Activated CD4-positive, alpha-beta T cell treated with anti-CD3 and anti-CD28 coated beads, Interleukin-2, amount 10 ng/mL, durations not matched to agents 7 days and 5 days (primary cell): Measurements from ENCODE around the gene DCAKD. TPM values are rescaled to one million over a fixed set of nuclear protein-coding genes. Genes with fewer than 3 reads are reported as not detected.

Experiments used
- CTCF ChIA-PET: fragments of 350-600 bp; sonication (Branson Sonifier 250); formaldehyde crosslinking; loops from one replicate; lab custom pipeline; 2021; ENCODE audit warnings: antibody characterized with exemption; lab: Charles Lee
- POLR2A ChIA-PET: fragments of 350-600 bp; sonication (Branson Sonifier 250); formaldehyde crosslinking; loops from one replicate; lab custom pipeline; 2021; ENCODE audit warnings: antibody characterized with exemption; lab: Charles Lee
- DNase-seq: peaks from one replicate; pipeline ENCODE4 v3.0.0-alpha.2; 2020
- H3K27ac Mint-ChIP-seq: one replicate; pipeline ENCODE4 v1.8.0; 2021; ENCODE audit warnings: mild to moderate bottlenecking, moderate library complexity, mixed read lengths
- H3K27me3 Mint-ChIP-seq: one replicate; pipeline ENCODE4 v1.8.0; 2021; ENCODE audit warnings: mixed read lengths
- H3K36me3 Mint-ChIP-seq: one replicate; pipeline ENCODE4 v1.8.0; 2021; ENCODE audit warnings: low read depth, mixed read lengths
- H3K4me1 Mint-ChIP-seq: one replicate; pipeline ENCODE4 v1.8.0; 2021; ENCODE audit warnings: mixed read lengths
- H3K4me3 Mint-ChIP-seq: one replicate; pipeline ENCODE4 v1.8.0; 2021; ENCODE audit warnings: mild to moderate bottlenecking, moderate library complexity, mixed read lengths
- H3K9me3 Mint-ChIP-seq: one replicate; pipeline ENCODE4 v1.8.0; 2021; ENCODE audit warnings: mixed read lengths
- total RNA-seq, 2 experiments: library from RNA; stranded (reverse); gene quantifications; one replicate each; pipeline ENCODE4 v1.2.3, GENCODE V29; 2021

Gene DCAKD
- total RNA-seq, 2 experiments from 2014 or later, result 36.5 to 38.6 TPM

DNA sequence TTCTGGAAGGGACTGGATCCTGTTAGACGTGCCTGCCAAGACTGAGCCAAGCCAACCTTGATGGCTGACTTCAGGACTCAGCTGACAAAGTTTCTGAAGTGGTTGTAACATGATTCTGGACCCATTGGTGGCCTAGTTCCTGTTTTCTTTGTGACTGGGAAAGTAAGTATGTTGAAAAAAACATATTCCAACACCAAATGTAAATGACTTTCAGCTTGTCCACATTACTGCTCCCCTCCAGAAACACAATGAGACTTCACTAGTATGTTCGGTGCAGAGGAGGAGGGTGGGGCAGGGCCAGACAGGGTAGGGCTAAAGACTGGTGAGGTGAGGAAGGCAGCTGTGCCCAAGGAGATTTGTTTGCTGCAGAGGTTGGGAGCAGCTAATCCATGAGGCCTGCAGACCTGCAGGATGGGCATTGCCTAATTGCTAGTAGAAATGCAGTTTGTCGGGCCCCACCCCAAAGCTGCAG is 36.1 kb upstream of the DCAKD start:
- Mint-ChIP-seq H3K4me1 (peaks cover 9% of the 10 kb centered on the region), H3K36me3 (peaks cover 37% of the 10 kb centered on the region), H3K9me3 (no peaks in the 10 kb centered on the region), H3K4me3 (no peak overlapping the region), H3K27ac (no peak overlapping the region), H3K27me3 (no peaks in the 10 kb centered on the region)
- CTCF ChIA-PET, result interaction anchor here (1.0 to 1.1 kb wide), 2 partner anchors 12 to 16 kb away, joined by 4 read pairs; no protein-coding TSS in a partner anchor
- POLR2A ChIA-PET, result no interaction called here
- no peak for DNase-seq

DNA sequence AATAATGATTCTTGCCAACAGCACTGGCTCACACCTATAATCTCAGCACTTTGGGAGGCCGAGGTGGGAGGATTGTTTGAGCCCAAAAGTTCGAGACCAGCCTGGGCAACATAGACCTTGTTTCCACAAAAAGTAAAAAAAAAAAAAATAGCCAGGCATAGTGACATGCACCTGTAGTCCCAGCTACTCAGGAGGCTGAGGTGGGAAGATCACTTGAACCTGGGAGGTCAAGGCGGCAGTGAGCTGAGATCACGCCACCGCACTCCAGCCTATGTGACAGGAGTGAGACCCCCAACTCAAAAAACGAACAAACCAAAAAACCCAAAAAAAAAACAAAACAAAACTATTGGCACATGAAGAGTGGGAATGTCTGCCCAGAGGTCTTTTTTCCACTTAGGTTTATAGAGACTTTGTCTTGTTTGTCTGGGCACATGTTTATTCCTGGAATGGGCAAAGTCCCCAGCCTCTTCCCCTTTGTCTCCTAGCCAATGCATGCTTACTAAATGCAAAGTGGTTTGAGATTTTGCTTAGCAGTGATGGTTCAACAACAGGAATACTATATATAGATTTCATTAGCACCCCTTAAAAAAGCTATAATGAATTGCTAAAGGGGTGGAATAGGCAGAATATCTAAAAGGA is 35.6 kb upstream of the DCAKD start:
- Mint-ChIP-seq H3K36me3 (peaks cover 33% of the 10 kb centered on the region), H3K27me3 (no peaks in the 10 kb centered on the region), H3K9me3 (no peaks in the 10 kb centered on the region), H3K4me1 (peaks cover 9% of the 10 kb centered on the region), H3K27ac (no peak overlapping the region), H3K4me3 (no peak overlapping the region)
- POLR2A ChIA-PET, result no interaction called here
- CTCF ChIA-PET, result interaction anchor here (1.0 to 1.4 kb wide), 4 partner anchors 9 to 48 kb away, joined by 3 to 4 read pairs (median 4); partner anchors contain the start of gene ACBD4
- DNase-seq, result no peak

DNA sequence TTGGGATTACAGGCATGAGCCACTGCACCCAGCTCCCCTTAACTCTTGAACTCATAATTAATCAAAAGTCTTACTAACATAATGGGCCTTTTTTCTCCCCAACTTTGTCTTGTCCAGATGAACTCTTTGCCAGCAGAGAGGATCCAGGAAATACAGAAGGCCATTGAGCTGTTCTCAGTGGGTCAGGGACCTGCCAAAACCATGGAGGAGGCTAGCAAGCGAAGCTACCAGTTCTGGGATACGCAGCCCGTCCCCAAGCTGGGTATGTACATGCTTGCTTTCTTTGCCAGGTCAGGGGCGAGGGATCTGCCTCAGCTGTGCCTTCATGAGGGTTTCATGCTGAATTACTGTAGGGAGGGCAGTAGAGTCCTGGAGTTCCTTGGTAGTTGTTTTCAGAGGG is 35.0 kb upstream of the DCAKD start:
- ChIA-PET POLR2A (no interaction called here), CTCF (interaction anchor here (1.0 to 1.4 kb wide), 3 partner anchors 10 to 49 kb away, joined by 3 to 4 read pairs (median 3); partner anchors contain the start of gene ACBD4)
- Mint-ChIP-seq H3K4me1 (peaks cover 9% of the 10 kb centered on the region), H3K4me3 (no peak overlapping the region), H3K9me3 (no peaks in the 10 kb centered on the region), H3K27ac (no peak overlapping the region), H3K27me3 (no peaks in the 10 kb centered on the region), H3K36me3 (peaks cover 38% of the 10 kb centered on the region)
- DNase-seq, result no peak

DNA sequence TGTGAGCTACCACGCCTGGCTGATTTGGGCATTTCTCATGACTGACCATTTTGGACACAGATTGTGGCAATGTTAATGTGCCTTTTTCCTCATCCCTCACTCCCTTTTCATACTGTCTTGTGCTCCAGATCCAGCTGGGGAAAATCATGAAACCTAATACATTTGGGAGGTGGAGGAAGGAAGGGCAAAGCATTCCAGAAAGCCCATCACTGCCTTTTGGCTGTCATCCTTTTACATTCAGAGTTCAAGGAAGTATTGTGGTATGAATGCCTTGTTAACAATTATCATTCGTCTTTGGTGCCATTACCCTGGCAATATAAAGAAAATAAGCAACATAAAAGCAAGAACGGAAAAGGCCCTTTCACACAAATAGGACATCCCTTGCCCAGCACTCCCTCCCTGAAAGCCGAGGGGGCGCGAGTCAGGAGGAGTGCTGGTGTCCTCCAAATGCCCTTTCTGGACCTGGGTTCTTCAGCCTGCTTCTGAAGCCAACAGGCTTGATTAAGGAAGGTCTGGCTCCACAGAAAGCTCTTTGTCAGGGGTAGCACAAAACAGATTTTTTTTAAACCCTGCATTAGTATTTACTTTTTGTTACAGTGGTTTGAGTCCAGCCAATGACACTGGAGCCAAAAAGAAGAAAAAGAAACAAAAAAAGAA is 29.7 kb upstream of the DCAKD start:
- peaks cover 20% of the 10 kb centered on the region for H3K36me3 Mint-ChIP-seq
- no peaks in the 10 kb centered on the region for H3K9me3 Mint-ChIP-seq
- H3K27ac Mint-ChIP-seq, result no peak overlapping the region
- H3K4me1 Mint-ChIP-seq, result peaks cover 11% of the 10 kb centered on the region
- ChIA-PET POLR2A (no interaction called here), CTCF (no interaction called here)
- no peak for DNase-seq
- no peaks in the 10 kb centered on the region for H3K27me3 Mint-ChIP-seq
- H3K4me3 Mint-ChIP-seq, result no peak overlapping the region

DNA sequence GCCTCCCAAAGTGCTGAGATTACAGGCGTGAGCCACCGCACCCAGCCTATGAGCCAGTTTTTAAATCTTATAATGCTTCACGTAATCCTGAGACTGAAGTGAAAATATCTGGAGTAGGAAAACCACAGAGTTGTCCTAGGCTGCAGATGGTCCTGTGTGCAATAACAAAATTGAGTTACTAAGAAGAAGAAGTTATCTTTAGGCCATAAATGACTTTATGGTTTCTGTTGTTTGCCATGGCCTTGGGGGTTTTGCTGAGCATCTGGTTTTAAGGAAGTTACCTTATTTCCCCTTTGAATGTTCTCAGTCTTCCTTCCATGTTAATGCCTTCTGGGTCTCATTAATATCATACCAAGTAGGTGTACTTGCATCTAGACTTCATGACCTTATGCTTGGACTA is 26.2 kb upstream of the DCAKD start:
- POLR2A ChIA-PET, result no interaction called here
- H3K27me3 Mint-ChIP-seq, result no peaks in the 10 kb centered on the region
- no peak overlapping the region for H3K27ac Mint-ChIP-seq
- CTCF ChIA-PET, result no interaction called here
- DNase-seq, result no peak
- H3K36me3 Mint-ChIP-seq, result peaks cover 29% of the 10 kb centered on the region
- no peaks in the 10 kb centered on the region for H3K9me3 Mint-ChIP-seq
- H3K4me1 Mint-ChIP-seq, result peaks cover 20% of the 10 kb centered on the region
- H3K4me3 Mint-ChIP-seq, result no peak overlapping the region

DNA sequence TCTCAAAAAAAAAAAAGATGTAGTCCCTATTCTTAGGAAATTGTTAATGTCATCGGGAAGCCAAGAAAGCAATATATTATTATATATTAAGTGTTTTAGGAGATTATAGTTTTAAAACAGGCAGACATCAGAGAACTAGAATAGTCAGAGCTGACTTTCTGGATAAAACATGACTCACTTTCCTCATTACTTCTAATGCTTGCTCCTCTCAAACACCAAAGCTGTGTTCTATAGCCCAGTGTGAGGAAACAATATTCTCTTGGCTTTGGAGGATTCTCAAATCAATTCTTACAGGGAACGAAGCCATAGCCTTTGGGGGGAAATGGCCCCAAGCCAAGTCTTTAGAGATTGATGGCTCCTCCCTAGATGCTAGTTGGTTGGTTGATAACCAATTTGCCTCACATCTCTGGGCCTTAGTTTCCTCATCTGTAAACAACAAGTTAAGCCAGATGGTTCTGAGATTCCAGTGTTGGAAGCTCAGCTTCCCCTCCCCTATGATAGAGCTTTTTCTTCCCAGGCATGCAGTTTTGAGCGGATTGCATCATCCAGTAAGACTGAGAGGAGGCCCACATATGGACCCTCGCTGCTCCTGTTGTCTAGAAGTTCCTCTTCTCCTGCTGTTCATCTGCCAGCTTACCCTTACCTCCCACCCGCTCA is 22.1 kb upstream of the DCAKD start:
- POLR2A ChIA-PET, result no interaction called here
- Mint-ChIP-seq H3K4me3 (no peak overlapping the region), H3K27ac (no peak overlapping the region), H3K36me3 (peaks cover 26% of the 10 kb centered on the region), H3K9me3 (no peaks in the 10 kb centered on the region), H3K4me1 (peaks cover 18% of the 10 kb centered on the region), H3K27me3 (no peaks in the 10 kb centered on the region)
- CTCF ChIA-PET, result interaction anchor here (0.9 to 1.7 kb wide), 2 partner anchors 10 to 62 kb away, joined by 4 to 10 read pairs; partner anchors contain the start of gene ACBD4
- no peak for DNase-seq

DNA sequence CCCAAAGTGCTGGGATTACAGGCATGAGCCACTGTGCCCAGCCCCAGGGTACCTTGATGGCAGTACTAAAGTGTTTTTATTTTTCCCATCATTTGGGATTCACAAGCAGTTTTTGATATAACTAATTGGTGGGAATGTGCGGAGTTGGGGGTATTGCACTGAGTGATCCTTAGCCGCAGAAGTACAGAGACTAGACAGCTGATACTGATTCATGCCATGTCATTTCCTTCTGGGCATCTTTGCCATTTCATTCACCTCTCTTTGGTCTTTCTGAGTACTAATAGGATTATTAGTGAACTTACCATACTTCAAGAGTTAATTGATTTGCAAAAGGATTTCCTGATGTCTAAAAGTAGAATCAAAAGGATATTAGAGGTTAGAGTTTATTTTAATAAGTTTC is 19.4 kb upstream of the DCAKD start:
- Mint-ChIP-seq H3K27me3 (no peaks in the 10 kb centered on the region), H3K9me3 (no peaks in the 10 kb centered on the region), H3K4me1 (peaks cover 11% of the 10 kb centered on the region), H3K27ac (peak overlapping the region; percentile 5), H3K36me3 (peaks cover 29% of the 10 kb centered on the region), H3K4me3 (no peak overlapping the region)
- DNase-seq, result no peak
- ChIA-PET POLR2A (no interaction called here), CTCF (no interaction called here)

DNA sequence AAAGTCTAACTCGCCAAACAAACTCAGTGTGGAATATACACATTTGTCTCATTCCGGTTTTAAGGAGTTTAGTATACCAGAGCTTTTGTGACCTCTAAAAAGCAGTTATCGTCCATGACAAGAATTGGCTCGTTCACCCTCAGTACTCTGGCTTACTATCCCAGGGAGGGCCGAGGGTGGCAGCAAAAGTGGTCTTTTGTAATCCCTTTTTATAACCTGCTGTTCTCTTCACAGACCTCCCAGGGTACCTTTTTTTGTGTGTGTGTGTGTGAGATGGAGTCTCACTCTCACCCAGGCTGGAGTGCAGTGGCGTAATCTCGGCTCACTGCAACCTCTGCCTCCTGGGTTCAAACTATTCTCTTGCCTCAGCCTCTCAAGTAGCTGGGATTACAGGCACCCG is 18.6 kb upstream of the DCAKD start:
- peaks cover 29% of the 10 kb centered on the region for H3K36me3 Mint-ChIP-seq
- CTCF ChIA-PET, result no interaction called here

DNA sequence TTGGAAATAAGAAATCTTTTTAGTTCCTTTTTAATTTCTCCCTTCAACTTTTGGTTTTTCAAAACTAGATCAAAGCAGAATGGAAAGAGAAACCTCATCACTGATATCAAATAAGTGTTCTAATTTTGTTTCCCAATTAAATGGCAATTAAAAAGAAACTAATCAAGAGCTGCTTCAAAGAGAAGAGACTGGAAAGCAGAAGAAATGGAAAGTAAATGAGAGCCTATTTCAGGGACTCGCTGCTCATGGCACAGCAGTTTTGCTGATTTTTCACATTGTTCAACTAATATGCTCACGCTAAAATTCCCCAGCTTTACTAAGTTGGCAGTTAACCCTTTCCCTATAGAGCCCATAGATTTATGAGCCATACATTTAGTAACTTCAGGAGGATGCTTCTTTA is 16.2 kb upstream of the DCAKD start:
- Mint-ChIP-seq H3K9me3 (no peaks in the 10 kb centered on the region), H3K27me3 (no peaks in the 10 kb centered on the region), H3K4me3 (no peak overlapping the region), H3K4me1 (peaks cover 22% of the 10 kb centered on the region), H3K27ac (no peak overlapping the region), H3K36me3 (peaks cover 26% of the 10 kb centered on the region)
- CTCF ChIA-PET, result interaction anchor here (0.6 to 3.2 kb wide), 4 partner anchors 9 to 130 kb away, joined by 3 to 11 read pairs (median 4); partner anchors contain the start of gene ACBD4
- POLR2A ChIA-PET, result no interaction called here
- no peak for DNase-seq

More for the DNA sequence above, 18.6 kb upstream of the DCAKD start:
- Mint-ChIP-seq H3K27me3 (no peaks in the 10 kb centered on the region), H3K4me3 (no peak overlapping the region), H3K9me3 (no peaks in the 10 kb centered on the region), H3K4me1 (peaks cover 13% of the 10 kb centered on the region), H3K27ac (no peak overlapping the region)
- POLR2A ChIA-PET, result no interaction called here
- no peak for DNase-seq

DNA sequence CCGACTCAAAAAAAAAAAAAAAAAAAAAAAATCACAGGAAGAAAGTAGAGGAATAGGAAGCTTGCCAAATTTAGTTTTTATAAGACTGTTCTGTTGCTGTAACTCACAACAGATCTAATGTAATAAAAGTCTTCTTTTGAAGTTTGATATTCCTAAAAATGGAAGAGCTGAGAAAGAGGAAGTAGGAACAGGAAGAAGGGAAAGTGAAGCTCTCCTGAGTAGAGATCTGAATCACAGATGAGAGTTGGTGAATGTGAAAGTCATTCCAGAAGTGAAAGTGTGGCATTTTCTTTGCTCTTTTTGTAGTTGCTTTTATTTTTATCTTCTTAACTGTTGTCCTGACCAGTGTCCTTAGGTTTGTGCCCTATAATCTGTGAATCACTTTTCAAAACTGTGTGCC is 11.8 kb upstream of the DCAKD start:
- no peak for DNase-seq
- Mint-ChIP-seq H3K4me1 (peaks cover 43% of the 10 kb centered on the region), H3K27me3 (no peaks in the 10 kb centered on the region), H3K9me3 (no peaks in the 10 kb centered on the region), H3K36me3 (peaks cover 34% of the 10 kb centered on the region), H3K27ac (peak overlapping the region; percentile 60), H3K4me3 (peak overlapping the region; percentile 34)
- POLR2A ChIA-PET, result interaction anchor here (0.6 to 1.3 kb wide), 3 partner anchors 85 to 1640 kb away, joined by 3 to 6 read pairs (median 3); partner anchors contain the start of gene HEXIM1
- CTCF ChIA-PET, result interaction anchor here (0.7 to 5.0 kb wide), 3 partner anchors 11 to 72 kb away, joined by 3 to 26 read pairs (median 10); partner anchors contain the start of gene ACBD4

DNA sequence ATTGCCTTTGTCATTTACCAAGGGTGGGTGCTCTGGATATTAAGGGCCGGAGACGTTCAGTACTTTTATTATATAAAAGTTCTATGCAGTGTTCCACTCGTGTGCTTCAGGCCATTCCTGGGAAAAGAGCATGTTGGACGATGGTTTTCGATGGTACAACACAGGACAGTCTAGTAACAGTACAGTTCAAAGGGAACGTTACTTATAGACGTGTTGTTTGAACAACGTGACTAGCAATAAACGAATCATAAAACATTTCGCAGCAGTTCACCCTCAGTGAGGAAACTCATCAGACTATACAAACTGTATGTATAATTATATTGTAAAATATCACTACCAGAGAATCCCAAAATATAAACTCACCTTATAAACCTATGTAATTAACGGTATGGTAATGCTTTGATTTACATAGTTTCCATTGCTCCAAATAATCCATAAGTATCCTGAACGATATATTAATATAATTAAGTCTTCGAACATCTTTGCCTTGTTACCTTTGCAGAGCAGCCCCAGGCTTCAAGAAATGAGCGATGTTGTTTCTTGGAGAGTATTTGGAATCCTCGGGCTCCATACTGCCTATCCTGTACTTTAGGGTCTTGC is 10.3 kb upstream of the DCAKD start:
- ChIA-PET POLR2A (interaction anchor here (0.6 to 2.2 kb wide), 3 partner anchors 11 to 12 kb away, joined by 3 to 11 read pairs (median 3); no protein-coding TSS in a partner anchor), CTCF (interaction anchor here (0.7 to 5.0 kb wide), 6 partner anchors 10 to 284 kb away, joined by 3 to 26 read pairs (median 3); partner anchors contain the start of gene ACBD4)
- Mint-ChIP-seq H3K9me3 (no peaks in the 10 kb centered on the region), H3K27me3 (no peaks in the 10 kb centered on the region), H3K4me3 (peak overlapping the region; percentile 100), H3K36me3 (peaks cover 29% of the 10 kb centered on the region), H3K27ac (peak overlapping the region; percentile 100), H3K4me1 (peaks cover 37% of the 10 kb centered on the region)
- no peak for DNase-seq
